22Rv1 (cell line): ENCODE data around the gene DDX42.

Experiments used
- H3K27ac ChIP-seq: fragments of 450-650 bp; 2 replicates; pipeline ENCODE4 v1.5.1; 2017
- ZFX ChIP-seq: fragments of 450-650 bp; IDR thresholded peaks from 2 replicates; pipeline ENCODE4 v1.6.1; 2017; ENCODE audit warnings: antibody characterized with exemption, borderline replicate concordance
- TF ChIP-seq, protein P1 (sequence below): fragments of 450-650 bp; IDR thresholded peaks from 2 replicates; pipeline ENCODE4 v1.5.1; 2017; ENCODE audit warnings: mild to moderate bottlenecking

DDX42 gene

DNA sequence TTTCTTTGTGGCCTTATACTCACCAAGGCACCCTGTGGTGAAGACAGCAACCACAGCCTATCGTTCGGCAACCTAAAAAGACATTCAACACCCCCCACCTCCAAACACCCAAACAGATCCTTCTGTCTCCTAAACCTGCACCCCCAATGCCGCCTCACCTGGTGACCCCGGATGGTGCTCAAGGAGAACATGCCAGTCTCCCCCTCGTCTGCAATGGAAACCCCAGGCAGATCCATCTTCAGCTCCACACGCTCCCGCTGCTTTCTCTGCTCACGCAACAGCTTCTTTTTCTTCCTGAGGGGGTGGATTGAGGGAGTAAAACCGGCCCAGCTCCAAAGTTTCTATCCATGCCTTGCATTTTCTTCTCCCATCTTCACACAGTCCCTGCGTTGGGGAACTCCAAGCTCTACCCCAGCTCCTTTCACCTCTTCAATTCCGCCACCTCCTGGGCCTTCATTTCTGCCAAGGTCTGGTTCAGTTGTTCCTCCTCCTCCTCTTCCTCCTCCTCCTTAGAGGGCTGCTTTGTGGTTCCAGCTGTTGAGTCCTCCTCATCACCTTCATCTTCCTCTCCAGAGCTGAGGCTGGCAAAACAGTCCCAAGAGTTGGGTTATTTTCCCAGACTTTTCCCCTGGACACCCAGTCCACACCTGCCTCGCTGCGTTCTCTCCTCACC lies 49.8 kb downstream of the DDX42 start:
- no peak for TF ChIP-seq ZFX
- TF ChIP-seq, protein P1, sequence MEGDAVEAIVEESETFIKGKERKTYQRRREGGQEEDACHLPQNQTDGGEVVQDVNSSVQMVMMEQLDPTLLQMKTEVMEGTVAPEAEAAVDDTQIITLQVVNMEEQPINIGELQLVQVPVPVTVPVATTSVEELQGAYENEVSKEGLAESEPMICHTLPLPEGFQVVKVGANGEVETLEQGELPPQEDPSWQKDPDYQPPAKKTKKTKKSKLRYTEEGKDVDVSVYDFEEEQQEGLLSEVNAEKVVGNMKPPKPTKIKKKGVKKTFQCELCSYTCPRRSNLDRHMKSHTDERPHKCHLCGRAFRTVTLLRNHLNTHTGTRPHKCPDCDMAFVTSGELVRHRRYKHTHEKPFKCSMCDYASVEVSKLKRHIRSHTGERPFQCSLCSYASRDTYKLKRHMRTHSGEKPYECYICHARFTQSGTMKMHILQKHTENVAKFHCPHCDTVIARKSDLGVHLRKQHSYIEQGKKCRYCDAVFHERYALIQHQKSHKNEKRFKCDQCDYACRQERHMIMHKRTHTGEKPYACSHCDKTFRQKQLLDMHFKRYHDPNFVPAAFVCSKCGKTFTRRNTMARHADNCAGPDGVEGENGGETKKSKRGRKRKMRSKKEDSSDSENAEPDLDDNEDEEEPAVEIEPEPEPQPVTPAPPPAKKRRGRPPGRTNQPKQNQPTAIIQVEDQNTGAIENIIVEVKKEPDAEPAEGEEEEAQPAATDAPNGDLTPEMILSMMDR = no peak
- H3K27ac ChIP-seq = no peak overlapping the region

DNA sequence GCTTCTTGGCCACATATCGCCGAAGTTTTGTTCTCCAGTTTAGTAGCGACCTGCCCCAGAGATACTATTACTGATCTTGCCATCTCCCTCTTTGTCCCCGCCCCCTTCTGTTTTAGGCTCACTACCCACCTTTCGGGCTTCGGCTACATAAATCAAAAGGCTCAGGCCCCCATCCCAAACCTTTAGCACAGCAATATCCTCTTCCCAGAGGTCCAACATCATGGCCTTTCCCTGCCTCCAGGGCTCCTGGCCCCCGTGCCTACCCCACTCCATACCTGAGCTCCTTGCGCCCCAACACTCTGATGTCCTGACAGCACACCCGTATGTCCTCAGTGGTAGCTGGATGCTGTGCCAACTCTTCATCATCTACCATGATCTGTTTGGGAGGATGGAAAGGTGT lies 50.4 kb downstream of the DDX42 start:
- TF ChIP-seq, protein P1 = no peak
- TF ChIP-seq ZFX = no peak
- no peak overlapping the region for H3K27ac ChIP-seq

DNA sequence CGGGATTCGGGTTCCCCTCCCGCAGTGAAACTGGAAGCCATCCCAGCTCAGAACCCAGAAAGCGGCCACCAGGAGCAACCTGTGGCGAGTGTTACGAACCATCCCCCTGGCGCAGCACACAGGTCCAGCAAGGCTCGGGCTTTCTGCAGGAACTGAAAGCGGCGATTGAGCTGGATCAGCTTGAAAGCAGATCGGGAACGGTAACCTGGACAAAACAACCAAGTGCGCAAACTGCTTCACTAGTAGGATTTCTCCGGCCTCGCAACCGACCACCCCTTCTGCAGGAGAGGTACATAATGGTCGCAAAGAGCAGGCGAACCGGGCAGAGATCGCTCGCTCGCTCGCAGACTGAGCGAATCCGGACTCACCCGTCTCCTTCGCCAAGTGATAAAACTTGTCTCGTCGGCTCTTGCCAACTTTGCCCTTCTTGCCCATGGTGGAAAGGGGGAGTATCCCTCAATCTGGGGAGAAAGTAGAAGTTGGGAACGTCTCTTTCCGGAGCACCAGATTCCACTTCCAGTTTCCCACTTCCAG lies 52.6 kb downstream of the DDX42 start:
- no peak for TF ChIP-seq ZFX
- TF ChIP-seq, protein P1 = no peak

DNA sequence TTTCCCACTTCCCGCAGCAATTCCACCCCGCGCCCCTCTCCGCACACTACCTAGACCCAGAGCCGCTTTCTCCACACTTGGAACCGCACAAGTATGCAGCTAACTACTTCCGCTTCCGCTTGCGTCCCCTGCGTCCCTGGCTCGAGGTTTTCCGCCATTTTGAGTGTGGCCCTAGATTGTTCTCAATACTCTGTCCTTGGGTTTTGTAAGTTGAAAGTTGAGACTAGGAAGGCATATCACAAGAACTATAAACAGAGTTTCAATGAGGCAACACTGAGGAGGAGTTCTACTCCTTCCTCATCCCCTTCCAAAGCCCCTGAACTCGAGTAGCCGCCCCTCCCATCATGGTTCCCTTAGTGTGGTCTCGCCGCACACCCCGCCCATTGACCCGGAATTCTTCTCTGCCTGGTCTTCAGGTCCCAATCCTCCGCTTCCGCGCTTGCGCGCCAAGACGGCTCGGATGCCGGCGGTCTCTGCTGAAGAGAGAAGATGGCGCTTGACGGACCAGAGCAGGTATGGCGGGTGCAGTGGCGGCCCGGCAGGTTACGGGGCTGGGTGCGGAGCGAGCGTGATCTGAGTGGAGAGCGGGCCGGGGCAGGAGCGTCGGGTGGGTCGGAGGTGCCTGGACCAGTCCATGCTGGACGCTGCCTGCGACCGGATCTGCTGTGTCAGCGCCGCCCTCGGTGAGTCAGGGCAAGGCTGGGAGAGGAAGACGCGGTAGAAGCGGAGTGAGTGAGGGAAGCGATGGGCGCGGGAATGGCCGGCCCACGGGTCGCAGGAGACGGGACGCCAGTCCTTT lies 53.2 kb downstream of the DDX42 start, which contains the start of the genes FTSJ3 and PSMC5:
TSS of gene FTSJ3 (minus strand) at position 662 of the 799 bp plus-strand sequence. CDS start 761 bp downstream, outside the sequence.
TSS of gene PSMC5 (plus strand) at position 430 of the 799 bp plus-strand sequence. CDS start at position 490, 60 bp downstream.
- H3K27ac ChIP-seq = peak within 1 kb of the TSS; percentile 89
- TF ChIP-seq, protein P1 = peak; percentile 68
- no peak for TF ChIP-seq ZFX

More for the DNA sequence above, 52.6 kb downstream of the DDX42 start:
- peak overlapping the region; percentile 89 for H3K27ac ChIP-seq

DNA sequence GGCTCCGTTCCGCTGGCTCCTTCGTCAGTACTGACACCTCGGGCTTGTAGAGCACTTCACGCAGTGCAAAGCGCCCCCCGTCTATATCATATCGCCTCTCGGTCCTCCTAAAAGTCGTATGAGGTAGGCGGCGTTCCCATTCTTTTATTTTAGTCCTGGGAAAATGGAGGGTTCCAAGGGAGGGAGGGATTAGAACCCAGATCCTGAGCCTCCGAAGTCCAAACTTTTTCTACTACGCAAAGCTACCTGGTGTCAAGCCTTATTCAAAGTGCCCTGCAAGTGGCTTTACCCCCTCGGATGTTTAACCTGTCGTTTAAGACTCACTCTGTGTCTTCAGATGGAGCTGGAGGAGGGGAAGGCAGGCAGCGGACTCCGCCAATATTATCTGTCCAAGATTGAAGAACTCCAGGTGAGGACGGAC lies 53.8 kb downstream of the DDX42 start:
- TF ChIP-seq, protein P1 = peak; percentile 30
- TF ChIP-seq ZFX = no peak
- H3K27ac ChIP-seq = peak overlapping the region; percentile 89

DNA sequence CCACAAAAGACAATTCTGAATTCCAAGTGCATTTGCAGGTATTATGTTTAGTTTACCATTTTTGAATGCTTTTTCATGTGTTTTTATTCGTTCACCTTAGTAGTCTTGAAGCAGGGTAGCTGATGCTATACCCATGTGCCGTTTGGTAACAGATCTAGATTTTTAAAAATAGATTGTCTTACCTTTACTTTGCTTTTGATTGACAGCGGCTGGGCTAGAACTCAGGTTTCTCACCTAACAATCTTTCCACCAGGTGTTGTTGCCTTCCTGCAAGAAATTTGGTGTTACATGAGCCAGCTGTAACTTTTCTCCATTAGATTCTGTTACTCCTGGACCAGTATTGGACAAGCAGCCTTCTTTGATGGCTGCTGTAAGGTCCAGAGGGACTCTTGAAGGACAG lies 55.0 kb downstream of the DDX42 start:
- H3K27ac ChIP-seq = peak overlapping the region; percentile 89; the same call in 1 of the 2 replicates
- TF ChIP-seq ZFX = no peak
- TF ChIP-seq, protein P1 = no peak
